Measurements from ENCODE around the gene AHSP. TPM values are rescaled to one million over a fixed set of nuclear protein-coding genes. Genes with fewer than 3 reads are reported as not detected.
"Not testable (repeated sequence)": the region's sequence is repeated elsewhere in the genome, so short reads cannot be mapped to it uniquely, and the experiment has no call there.

Gene AHSP
- total RNA-seq, 1 experiment from 2014 or later: not detected

- no peak for DNase-seq (ENCODE audit: extremely low read depth, low read depth)
Measured at GRCh38 chr16:31529937-31530312, 2.2 kb downstream of the AHSP start.

- no peak for DNase-seq (ENCODE audit: extremely low read depth, low read depth)
Measured at GRCh38 chr16:31530405-31530804, 2.7 kb downstream of the AHSP start.

- DNase-seq (ENCODE audit: extremely low read depth, low read depth): no peak
Measured at GRCh38 chr16:31531096-31531495, 3.4 kb downstream of the AHSP start.

- no peak for DNase-seq (ENCODE audit: extremely low read depth, low read depth)
Measured at GRCh38 chr16:31532120-31532519, 4.4 kb downstream of the AHSP start.

GRCh38 chr16:31532896-31533295 is 5.2 kb downstream of the AHSP start:
- no peak for DNase-seq (ENCODE audit: extremely low read depth, low read depth)

GRCh38 chr16:31535737-31536136 is 8.0 kb downstream of the AHSP start:
- DNase-seq (ENCODE audit: extremely low read depth, low read depth): no peak

GRCh38 chr16:31536804-31537361 is 9.2 kb downstream of the AHSP start:
- DNase-seq (ENCODE audit: extremely low read depth, low read depth): no peak

- DNase-seq (ENCODE audit: extremely low read depth, low read depth): no peak
Measured at GRCh38 chr16:31537362-31538242, 9.9 kb downstream of the AHSP start.

GRCh38 chr16:31538243-31538598 is 10.5 kb downstream of the AHSP start:
- DNase-seq (ENCODE audit: extremely low read depth, low read depth): not testable (repeated sequence)

GRCh38 chr16:31539762-31540161 is 12.1 kb downstream of the AHSP start:
- DNase-seq (ENCODE audit: extremely low read depth, low read depth): not testable (repeated sequence)

GRCh38 chr16:31542763-31543162 is 15.1 kb downstream of the AHSP start:
- no peak for DNase-seq (ENCODE audit: extremely low read depth, low read depth)

GRCh38 chr16:31561426-31562233 is 33.9 kb downstream of the AHSP start:
- DNase-seq (ENCODE audit: extremely low read depth, low read depth): no peak

GRCh38 chr16:31568577-31569359 is 41.1 kb downstream of the AHSP start:
- DNase-seq (ENCODE audit: extremely low read depth, low read depth): no peak

GRCh38 chr16:31569360-31569717 is 41.6 kb downstream of the AHSP start:
- DNase-seq (ENCODE audit: extremely low read depth, low read depth): no peak

- DNase-seq (ENCODE audit: extremely low read depth, low read depth): no peak
Measured at GRCh38 chr16:31572821-31573220, 45.1 kb downstream of the AHSP start.

- DNase-seq (ENCODE audit: extremely low read depth, low read depth): not testable (repeated sequence)
Measured at GRCh38 chr16:31574159-31574558, 46.5 kb downstream of the AHSP start.

- DNase-seq (ENCODE audit: extremely low read depth, low read depth): no peak
Measured at GRCh38 chr16:31577411-31577810, 49.7 kb downstream of the AHSP start.
